Endothelial cell of umbilical vein (primary cell): Measurements from ENCODE around the gene OR2T5.
"Not testable (repeated sequence)": the region's sequence is repeated elsewhere in the genome, so short reads cannot be mapped to it uniquely, and the experiment has no call there.

Source experiments
- CTCF ChIP-seq, 2 donors: IDR thresholded peaks; 1 replicate in 1 of 2; 2 replicates in 1 of 2; pipeline ENCODE4 v1.5.1; 2011; ENCODE audit warnings: low read length in 2 of 2, mild to moderate bottlenecking in 2 of 2, moderate library complexity in 2 of 2, control low read depth in 1 of 2, inconsistent platforms in 1 of 2, low read depth in 1 of 2; ENCODE audit not compliant: insufficient read depth in 1 of 2; ENCODE audit errors: extremely low read depth in 1 of 2
- EZH2 ChIP-seq: IDR thresholded peaks from 2 replicates; pipeline ENCODE4 v1.6.1; 2012; ENCODE audit warnings: borderline replicate concordance, low read depth, mild to moderate bottlenecking, moderate library complexity, low read length, inconsistent platforms; ENCODE audit not compliant: severe bottlenecking
- MAX ChIP-seq: IDR thresholded peaks from 2 replicates; pipeline ENCODE4 v1.6.1; 2011; ENCODE audit not compliant: insufficient read depth, insufficient read length
- POLR2A ChIP-seq: IDR thresholded peaks from 2 replicates; pipeline ENCODE4 v1.6.1; 2012; ENCODE audit warnings: low read depth, mild to moderate bottlenecking, control low read depth, low read length
- POLR2AphosphoS5 ChIP-seq: IDR thresholded peaks from 2 replicates; pipeline ENCODE4 v1.6.1; 2012; ENCODE audit warnings: low read depth, mild to moderate bottlenecking, control low read depth, low read length, moderate library complexity; ENCODE audit not compliant: insufficient read depth

GRCh38 chr1:248488289-248488688 lies at the start of gene OR2T5:
- TF ChIP-seq CTCF (IDR thresholded peaks at IDR 0.05; ENCODE audit: extremely low read depth in 1 of 2, insufficient read depth in 1 of 2, low read depth in 1 of 2, low read length in 2 of 2); EZH2; MAX; POLR2A; POLR2AphosphoS5: not testable (repeated sequence)
